ENCODE measurements around the gene CRB1. TPM values are rescaled to one million over a fixed set of nuclear protein-coding genes. Genes with fewer than 3 reads are reported as not detected.

The CRB1 gene
- total RNA-seq, 1 experiment from 2014 or later: not detected

GRCh38 chr1:197311081-197311480, 43.0 kb downstream of the CRB1 start:
- no peaks in the 10 kb centered on the region for H3K36me3 Mint-ChIP-seq (ENCODE audit: insufficient read depth in 1 of 3, low read depth in 3 of 3)
- H3K27ac Mint-ChIP-seq: no peak overlapping the region
- H4K20me1 ChIP-seq (ENCODE audit: control insufficient read depth, insufficient read depth, insufficient read length): no peaks in the 10 kb centered on the region
- H3K27me3 Mint-ChIP-seq (ENCODE audit: low read depth): no peaks in the 10 kb centered on the region
- H3K9ac ChIP-seq (ENCODE audit: extremely low read depth, insufficient read length, low read length): no peak overlapping the region
- H3K23me2 ChIP-seq (ENCODE audit: insufficient read length, low read depth, low read length, poor library complexity, severe bottlenecking): no peaks in the 10 kb centered on the region
- no peak overlapping the region for H2BK15ac ChIP-seq (ENCODE audit: low read depth, low read length)
- H3K27me3 ChIP-seq (ENCODE audit: insufficient read depth, low read length): no peaks in the 10 kb centered on the region
- no peak overlapping the region for H3K23ac ChIP-seq (ENCODE audit: insufficient read length, low read depth, low read length)
- H2BK12ac ChIP-seq (ENCODE audit: insufficient read length, low read depth, low read length): no peak overlapping the region
- H3K79me2 ChIP-seq (ENCODE audit: insufficient read depth, low read length): no peaks in the 10 kb centered on the region
- H3K4me3 Mint-ChIP-seq: no peak overlapping the region
- WGBS (ENCODE audit: extremely low coverage, insufficient read length, low lambda C conversion rate): no CpG with 5 or more reads among the region's 4 CpGs
- H2BK5ac ChIP-seq (ENCODE audit: insufficient read length, low read length): no peak overlapping the region
- H3K27ac ChIP-seq (ENCODE audit: insufficient read length, low read depth, low read length): no peak overlapping the region
- H2BK120ac ChIP-seq (ENCODE audit: low read depth, low read length, poor library complexity, severe bottlenecking): no peak overlapping the region
- H2AK5ac ChIP-seq (ENCODE audit: insufficient read length, low read length): no peak overlapping the region
- H3K4me2 ChIP-seq (ENCODE audit: insufficient read depth, insufficient read length, low read length): no peak overlapping the region
- H4K8ac ChIP-seq (replicated peaks; ENCODE audit: insufficient read length, low read depth, low read length): no peak overlapping the region
- DNase-seq: no peak
- TF ChIP-seq CTCF (conservative IDR thresholded peaks at IDR 0.05): no peak
- H2BK20ac ChIP-seq (ENCODE audit: low read depth, low read length, poor library complexity, severe bottlenecking): no peak overlapping the region
- no peak overlapping the region for H4K5ac ChIP-seq (ENCODE audit: insufficient read length, low read depth, low read length)
- no peak overlapping the region for H4K91ac ChIP-seq (ENCODE audit: insufficient read length, low read depth, low read length)
- H3K4me1 Mint-ChIP-seq: peaks cover 0 to 9% of the 10 kb centered on the region in 2 experiments; a peak in 3 of 4 replicates
- no peak overlapping the region for H3K56ac ChIP-seq (ENCODE audit: insufficient read length, low read depth, low read length)
- H3K9me3 Mint-ChIP-seq: no peaks in the 10 kb centered on the region
- no peak overlapping the region for H3T11ph ChIP-seq (ENCODE audit: low read length)
- H2AFZ ChIP-seq (ENCODE audit: low read length): no peak overlapping the region
- H3K79me1 ChIP-seq (ENCODE audit: insufficient read depth, low read depth, low read length, poor library complexity, severe bottlenecking): no peaks in the 10 kb centered on the region
- no peaks in the 10 kb centered on the region for H3K9me3 ChIP-seq (ENCODE audit: control insufficient read depth, low read depth, low read length)
- no peaks in the 10 kb centered on the region for H3K4me1 ChIP-seq (ENCODE audit: insufficient read depth, low read length)
- no peak overlapping the region for H3K14ac ChIP-seq (ENCODE audit: insufficient read depth, low read length)
- H3K4ac ChIP-seq (ENCODE audit: low read depth, low read length): no peak overlapping the region
- H3K18ac ChIP-seq (ENCODE audit: insufficient read length, low read depth, low read length): no peak overlapping the region
